ENCODE data around the gene ALKBH7.

DNA sequence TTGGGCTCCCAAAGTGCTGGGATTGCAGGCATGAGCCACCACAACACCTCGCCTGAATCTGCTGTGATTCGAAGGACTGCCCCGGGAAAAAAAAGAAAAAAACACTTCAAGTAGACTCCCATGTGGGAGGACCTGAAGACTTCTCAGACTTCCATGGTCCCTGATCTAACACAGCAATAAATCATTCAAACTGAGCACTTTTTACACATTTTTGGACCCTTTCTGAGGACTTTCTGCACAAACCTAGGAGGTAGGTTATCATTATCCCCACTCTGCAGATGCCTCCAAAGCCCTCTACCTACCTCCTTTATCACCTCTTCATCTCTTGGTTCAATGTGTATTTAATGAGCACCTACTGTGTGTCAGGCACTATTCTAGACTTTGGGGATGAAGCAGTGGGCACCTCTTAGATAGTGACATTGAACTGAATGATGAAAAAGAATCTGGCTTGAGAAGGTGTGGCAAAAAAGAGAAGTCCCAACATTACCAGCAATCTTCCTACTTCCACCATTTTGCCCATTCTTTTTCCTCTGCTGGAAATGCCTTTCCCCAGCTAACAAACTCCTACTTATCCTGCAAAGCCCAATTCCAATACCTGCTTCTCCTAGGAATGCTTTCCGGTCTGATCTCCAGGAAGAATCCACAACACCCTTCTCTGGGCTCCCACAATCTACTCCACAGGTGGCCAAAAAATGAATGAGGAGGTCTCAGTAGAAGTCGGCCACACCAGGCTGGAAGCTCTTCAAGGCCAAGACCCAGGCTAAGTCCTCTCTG, 12.8 kb upstream of the ALKBH7 start:
- TF ChIP-seq, protein P1, sequence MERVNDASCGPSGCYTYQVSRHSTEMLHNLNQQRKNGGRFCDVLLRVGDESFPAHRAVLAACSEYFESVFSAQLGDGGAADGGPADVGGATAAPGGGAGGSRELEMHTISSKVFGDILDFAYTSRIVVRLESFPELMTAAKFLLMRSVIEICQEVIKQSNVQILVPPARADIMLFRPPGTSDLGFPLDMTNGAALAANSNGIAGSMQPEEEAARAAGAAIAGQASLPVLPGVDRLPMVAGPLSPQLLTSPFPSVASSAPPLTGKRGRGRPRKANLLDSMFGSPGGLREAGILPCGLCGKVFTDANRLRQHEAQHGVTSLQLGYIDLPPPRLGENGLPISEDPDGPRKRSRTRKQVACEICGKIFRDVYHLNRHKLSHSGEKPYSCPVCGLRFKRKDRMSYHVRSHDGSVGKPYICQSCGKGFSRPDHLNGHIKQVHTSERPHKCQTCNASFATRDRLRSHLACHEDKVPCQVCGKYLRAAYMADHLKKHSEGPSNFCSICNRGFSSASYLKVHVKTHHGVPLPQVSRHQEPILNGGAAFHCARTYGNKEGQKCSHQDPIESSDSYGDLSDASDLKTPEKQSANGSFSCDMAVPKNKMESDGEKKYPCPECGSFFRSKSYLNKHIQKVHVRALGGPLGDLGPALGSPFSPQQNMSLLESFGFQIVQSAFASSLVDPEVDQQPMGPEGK (CRISPR knock-in tag; IDR thresholded peaks at IDR 0.05; ENCODE audit: borderline replicate concordance) = no peak
- TF ChIP-seq GLIS3 (CRISPR knock-in tag; IDR thresholded peaks at IDR 0.05) (no peak), ESRRG (CRISPR knock-in tag; IDR thresholded peaks at IDR 0.05) (no peak), TCF4 (CRISPR knock-in tag; IDR thresholded peaks at IDR 0.05; ENCODE audit: borderline replicate concordance) (no peak), ZNF8 (CRISPR knock-in tag; IDR thresholded peaks at IDR 0.05) (no peak)
- TF ChIP-seq, protein P2, sequence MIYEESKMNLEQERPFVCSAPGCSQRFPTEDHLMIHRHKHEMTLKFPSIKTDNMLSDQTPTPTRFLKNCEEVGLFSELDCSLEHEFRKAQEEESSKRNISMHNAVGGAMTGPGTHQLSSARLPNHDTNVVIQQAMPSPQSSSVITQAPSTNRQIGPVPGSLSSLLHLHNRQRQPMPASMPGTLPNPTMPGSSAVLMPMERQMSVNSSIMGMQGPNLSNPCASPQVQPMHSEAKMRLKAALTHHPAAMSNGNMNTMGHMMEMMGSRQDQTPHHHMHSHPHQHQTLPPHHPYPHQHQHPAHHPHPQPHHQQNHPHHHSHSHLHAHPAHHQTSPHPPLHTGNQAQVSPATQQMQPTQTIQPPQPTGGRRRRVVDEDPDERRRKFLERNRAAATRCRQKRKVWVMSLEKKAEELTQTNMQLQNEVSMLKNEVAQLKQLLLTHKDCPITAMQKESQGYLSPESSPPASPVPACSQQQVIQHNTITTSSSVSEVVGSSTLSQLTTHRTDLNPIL (CRISPR knock-in tag; IDR thresholded peaks at IDR 0.05; ENCODE audit: low read depth) = no peak

Data from SK-N-SH treated with all-trans-retinoic acid at 6 μM for 48 hours (cell line).